Type B pancreatic cell (in vitro differentiated cells): ENCODE data around the gene BLOC1S3. TPM values are rescaled to one million over a fixed set of nuclear protein-coding genes. Genes with fewer than 3 reads are reported as not detected.
A peak's percentile ranks its signal among the peaks of the same experiment; 100 is the strongest.

Experiments
- DNase-seq: peaks from one replicate; pipeline ENCODE4 v3.0.0; 2021; ENCODE audit warnings: mixed read lengths; ENCODE audit not compliant: unreplicated experiment; ENCODE audit errors: extremely low spot score
- H3K27ac Mint-ChIP-seq: 2 replicates; pipeline ENCODE4 v1.8.0; 2021; ENCODE audit warnings: mild to moderate bottlenecking, mixed read lengths
- H3K27me3 Mint-ChIP-seq: 2 replicates; pipeline ENCODE4 v1.8.0; 2021; ENCODE audit warnings: mixed read lengths
- H3K36me3 Mint-ChIP-seq: 2 replicates; pipeline ENCODE4 v1.8.0; 2021; ENCODE audit warnings: mixed read lengths
- H3K4me1 Mint-ChIP-seq: one replicate; pipeline ENCODE4 v1.8.0; 2021; ENCODE audit warnings: mixed read lengths; ENCODE audit not compliant: unreplicated experiment
- H3K4me3 Mint-ChIP-seq: 2 replicates; pipeline ENCODE4 v1.8.0; 2021; ENCODE audit warnings: mild to moderate bottlenecking, mixed read lengths
- H3K9me3 Mint-ChIP-seq: 2 replicates; pipeline ENCODE4 v1.8.0; 2021; ENCODE audit warnings: mixed read lengths
- CTCF ChIP-seq: fragments of 200-600 bp; sonication (generic); conservative IDR thresholded peaks from 2 replicates; pipeline ENCODE4 v1.5.0; 2021; ENCODE audit warnings: antibody characterized with exemption, mild to moderate bottlenecking
- total RNA-seq: library from RNA; stranded (reverse); gene quantifications from 2 replicates; pipeline ENCODE4 v1.2.1, GENCODE V29; 2021; ENCODE audit warnings: low replicate concordance

BLOC1S3 gene
- total RNA-seq, 1 donor from 2014 or later, result 10.2 TPM

GRCh38 chr19:45162608-45163143 lies 15.9 kb upstream of the BLOC1S3 start:
- Mint-ChIP-seq H3K27me3 (peaks cover 4% of the 10 kb centered on the region), H3K27ac (no peak overlapping the region), H3K9me3 (no peaks in the 10 kb centered on the region), H3K36me3 (no peaks in the 10 kb centered on the region), H3K4me1 (peaks cover 7% of the 10 kb centered on the region), H3K4me3 (no peak overlapping the region)
- no peak for DNase-seq
- no peak for TF ChIP-seq CTCF

- H3K36me3 Mint-ChIP-seq, result no peaks in the 10 kb centered on the region
- no peak for DNase-seq
- peaks cover 4% of the 10 kb centered on the region for H3K27me3 Mint-ChIP-seq
- no peak overlapping the region for H3K27ac Mint-ChIP-seq
- no peaks in the 10 kb centered on the region for H3K9me3 Mint-ChIP-seq
- no peak for TF ChIP-seq CTCF
- H3K4me3 Mint-ChIP-seq, result no peak overlapping the region
- H3K4me1 Mint-ChIP-seq, result peaks cover 4% of the 10 kb centered on the region
These were observed 15.4 kb upstream of the BLOC1S3 start for GRCh38 chr19:45163156-45163555.

GRCh38 chr19:45163751-45164460 lies 14.7 kb upstream of the BLOC1S3 start:
- Mint-ChIP-seq H3K36me3 (no peaks in the 10 kb centered on the region), H3K9me3 (no peaks in the 10 kb centered on the region), H3K27me3 (peaks cover 4% of the 10 kb centered on the region), H3K4me1 (peaks cover 4% of the 10 kb centered on the region), H3K4me3 (no peak overlapping the region), H3K27ac (no peak overlapping the region)
- no peak for DNase-seq
- TF ChIP-seq CTCF, result no peak

GRCh38 chr19:45164577-45165335 lies 13.8 kb upstream of the BLOC1S3 start:
- H3K9me3 Mint-ChIP-seq, result no peaks in the 10 kb centered on the region
- H3K27ac Mint-ChIP-seq, result no peak overlapping the region
- no peaks in the 10 kb centered on the region for H3K36me3 Mint-ChIP-seq
- TF ChIP-seq CTCF, result no peak
- peaks cover 4% of the 10 kb centered on the region for H3K27me3 Mint-ChIP-seq
- DNase-seq, result no peak
- H3K4me1 Mint-ChIP-seq, result peaks cover 4% of the 10 kb centered on the region
- H3K4me3 Mint-ChIP-seq, result no peak overlapping the region

- H3K9me3 Mint-ChIP-seq, result no peaks in the 10 kb centered on the region
- peak overlapping the region; percentile 41 for H3K4me3 Mint-ChIP-seq
- peak overlapping the region; percentile 72 for H3K27ac Mint-ChIP-seq
- peaks cover 9% of the 10 kb centered on the region for H3K4me1 Mint-ChIP-seq
- no peak for TF ChIP-seq CTCF
- H3K36me3 Mint-ChIP-seq, result no peaks in the 10 kb centered on the region
- no peaks in the 10 kb centered on the region for H3K27me3 Mint-ChIP-seq
- no peak for DNase-seq
These were observed 11.8 kb upstream of the BLOC1S3 start for GRCh38 chr19:45166723-45167252.
